Glomerular visceral epithelial cell (primary cell): ENCODE data around the gene COL27A1.

Experiments used
- DNase-seq: peaks from one replicate; pipeline ENCODE4 v3.0.0-alpha.2; 2016; ENCODE audit errors: extremely low spot score

COL27A1 gene

DNA sequence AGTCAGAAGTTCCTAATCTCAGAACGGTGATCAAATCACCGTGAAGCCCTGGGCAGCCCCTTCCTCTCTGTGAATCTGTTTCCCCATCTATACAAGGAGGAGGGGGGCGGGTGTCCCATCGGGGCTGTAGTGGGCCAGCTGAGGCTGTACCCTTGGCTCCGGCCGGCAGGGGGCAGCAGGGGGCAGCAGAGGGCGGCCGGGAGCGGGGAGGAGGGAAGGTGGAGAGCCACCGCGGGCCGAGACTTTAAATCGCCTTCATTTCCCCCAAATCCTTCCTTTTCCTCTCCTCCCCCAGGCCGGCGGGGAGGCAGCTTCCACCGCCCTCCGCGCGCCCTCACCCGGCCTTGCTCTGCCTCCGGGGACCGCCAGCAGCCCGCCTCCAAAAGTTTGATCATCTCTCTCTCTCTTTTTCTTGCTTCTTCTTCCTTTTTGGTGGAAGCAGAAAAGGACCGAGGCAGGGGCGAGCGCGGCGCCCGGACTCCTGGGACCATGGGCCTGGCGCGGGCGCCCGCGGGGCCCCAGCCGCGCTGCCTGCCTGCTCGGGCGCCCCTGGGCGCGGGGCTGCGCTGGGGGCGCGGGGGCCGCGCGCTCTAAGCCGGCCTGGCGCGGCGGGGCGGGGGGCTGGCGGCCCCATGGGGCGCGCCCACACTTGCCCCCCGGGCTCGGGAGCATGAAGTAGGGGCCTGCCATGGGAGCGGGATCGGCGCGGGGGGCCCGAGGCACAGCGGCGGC is at the start of gene COL27A1:
TSS of gene COL27A1 (plus strand) at position 275 of the 732 bp plus-strand sequence. CDS start at position 689, 414 bp downstream.
- peak; percentile 86 for DNase-seq

DNA sequence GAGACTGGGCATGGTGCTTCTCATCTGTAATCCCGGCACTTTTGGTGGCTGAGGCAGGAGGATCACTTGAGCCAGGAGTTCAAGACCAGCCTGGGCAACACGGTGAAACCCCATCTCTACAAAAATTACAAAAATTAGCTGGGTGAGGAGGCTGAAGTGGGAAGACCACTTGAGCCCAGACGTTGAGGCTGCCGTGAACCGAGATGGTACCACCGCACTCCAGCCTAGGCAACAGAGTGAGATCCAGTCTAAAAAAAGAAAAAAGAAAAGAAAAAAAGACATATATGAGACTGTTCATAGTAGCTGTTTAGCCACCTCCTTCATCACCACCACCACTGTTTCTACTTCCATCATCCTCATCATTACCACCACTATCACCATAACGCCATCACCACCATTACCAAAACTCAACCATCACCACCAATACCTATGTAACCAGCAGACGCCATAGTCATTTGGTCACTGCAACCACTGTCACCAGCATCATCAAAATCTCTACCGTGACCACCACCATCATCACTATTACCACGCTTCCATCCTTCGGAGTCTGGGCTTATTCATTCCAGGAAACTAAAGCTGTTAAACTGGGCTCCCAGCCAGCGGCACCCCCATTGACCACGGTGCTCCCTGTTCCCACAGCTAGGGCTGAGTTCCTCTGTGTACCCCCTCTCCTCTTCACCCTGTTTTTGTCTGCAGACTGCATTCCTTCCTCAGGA is 47.9 kb upstream of the COL27A1 start:
- no peak for DNase-seq

DNA sequence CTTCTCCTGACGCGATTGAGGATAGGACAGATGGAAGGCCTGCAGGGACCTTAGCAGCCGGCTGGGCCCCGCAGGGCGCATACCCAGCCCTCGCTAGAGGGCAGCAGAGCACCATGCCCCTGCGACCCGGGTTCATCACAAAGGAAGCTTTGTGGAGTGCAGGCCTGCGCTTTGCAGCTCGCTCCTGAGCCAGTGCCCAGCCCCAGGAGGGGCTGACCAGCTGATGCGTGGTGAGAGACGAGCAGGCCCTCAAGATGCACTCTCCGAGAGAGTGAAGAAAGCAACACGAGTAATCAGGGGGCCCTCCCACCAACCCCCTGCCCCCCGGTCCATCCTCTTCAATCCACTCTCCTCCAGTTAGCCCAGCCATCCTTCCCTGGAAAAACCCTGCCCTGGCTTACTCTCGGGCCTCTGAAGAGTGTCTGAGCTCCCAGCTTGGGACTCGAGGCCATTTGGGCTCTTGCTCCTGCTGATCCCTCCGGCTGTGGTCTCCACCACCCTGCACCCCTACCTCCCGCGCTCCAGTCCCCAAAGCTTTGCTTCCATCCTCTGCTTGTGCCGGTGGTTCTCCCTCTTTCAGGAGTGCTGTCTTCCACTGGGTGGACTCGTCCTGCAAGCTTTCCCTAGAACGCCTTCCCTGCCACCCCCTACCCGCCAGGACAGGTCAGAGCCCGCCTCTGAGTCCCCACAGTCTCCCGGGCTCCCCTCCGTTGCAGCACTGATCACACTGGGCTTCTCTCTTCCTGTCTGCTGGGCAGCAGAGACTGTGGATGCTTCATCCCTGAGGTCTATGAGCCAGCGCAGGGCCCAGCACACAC is 47.1 kb upstream of the COL27A1 start:
- peak; percentile 82 for DNase-seq

DNA sequence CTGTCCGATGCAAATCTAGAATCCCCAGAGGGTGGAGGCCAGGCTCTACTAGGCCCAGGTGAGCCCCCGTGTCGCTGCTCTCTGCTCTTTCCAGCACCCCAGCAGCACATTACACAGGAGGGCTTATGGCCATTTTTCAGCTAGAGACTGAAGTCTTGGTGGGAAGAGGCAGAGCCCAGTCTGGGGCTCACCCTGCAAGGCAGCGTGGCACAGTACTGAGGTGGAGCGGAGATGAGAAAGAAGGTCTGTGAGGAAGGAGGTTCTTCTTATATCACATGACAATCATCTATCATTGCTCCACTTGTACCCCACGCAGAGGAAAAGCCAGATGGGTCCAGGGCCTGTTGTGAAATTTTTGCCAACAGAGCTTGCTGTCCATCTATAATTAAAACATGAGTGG is 46.2 kb upstream of the COL27A1 start:
- no peak for DNase-seq

DNA sequence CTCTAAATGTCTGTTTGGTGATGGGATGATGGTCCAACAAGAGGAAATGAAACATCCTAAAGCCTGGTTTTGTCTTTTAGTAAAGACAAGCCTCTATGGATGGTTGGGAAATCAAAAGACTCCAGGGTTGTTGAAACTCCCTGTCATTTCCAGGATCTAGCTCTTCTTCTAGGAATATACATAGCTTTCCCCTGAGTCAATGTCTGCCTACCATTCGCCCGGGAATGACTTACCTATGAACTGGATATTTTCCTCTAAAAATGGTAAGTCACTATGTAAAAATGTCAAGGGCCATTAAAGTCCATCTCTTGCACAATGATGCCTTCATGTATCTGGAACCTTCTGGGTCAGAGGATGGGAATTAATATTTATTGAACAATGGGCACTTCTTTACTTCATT is 45.2 kb upstream of the COL27A1 start:
- peak; percentile 79 for DNase-seq

DNA sequence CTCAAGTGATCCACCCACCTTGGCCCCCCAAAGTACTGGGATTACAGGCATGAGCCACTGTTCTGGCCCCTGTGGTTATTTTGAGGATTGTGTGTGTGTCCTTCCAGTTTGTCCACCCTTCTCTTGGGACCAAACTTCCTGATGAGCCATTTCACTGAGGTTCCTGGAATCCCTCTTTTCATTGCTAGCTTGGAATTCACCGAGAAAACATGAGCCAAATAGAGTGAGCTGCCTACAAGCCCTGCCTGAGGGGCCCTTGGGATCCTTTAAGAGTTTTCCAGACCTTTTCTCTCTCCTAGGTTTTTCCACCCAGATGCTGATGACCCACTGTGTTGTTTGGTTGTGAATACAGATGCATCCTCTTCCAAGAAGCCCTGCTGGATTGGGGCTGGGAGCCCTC is 43.0 kb upstream of the COL27A1 start:
- DNase-seq = no peak

DNA sequence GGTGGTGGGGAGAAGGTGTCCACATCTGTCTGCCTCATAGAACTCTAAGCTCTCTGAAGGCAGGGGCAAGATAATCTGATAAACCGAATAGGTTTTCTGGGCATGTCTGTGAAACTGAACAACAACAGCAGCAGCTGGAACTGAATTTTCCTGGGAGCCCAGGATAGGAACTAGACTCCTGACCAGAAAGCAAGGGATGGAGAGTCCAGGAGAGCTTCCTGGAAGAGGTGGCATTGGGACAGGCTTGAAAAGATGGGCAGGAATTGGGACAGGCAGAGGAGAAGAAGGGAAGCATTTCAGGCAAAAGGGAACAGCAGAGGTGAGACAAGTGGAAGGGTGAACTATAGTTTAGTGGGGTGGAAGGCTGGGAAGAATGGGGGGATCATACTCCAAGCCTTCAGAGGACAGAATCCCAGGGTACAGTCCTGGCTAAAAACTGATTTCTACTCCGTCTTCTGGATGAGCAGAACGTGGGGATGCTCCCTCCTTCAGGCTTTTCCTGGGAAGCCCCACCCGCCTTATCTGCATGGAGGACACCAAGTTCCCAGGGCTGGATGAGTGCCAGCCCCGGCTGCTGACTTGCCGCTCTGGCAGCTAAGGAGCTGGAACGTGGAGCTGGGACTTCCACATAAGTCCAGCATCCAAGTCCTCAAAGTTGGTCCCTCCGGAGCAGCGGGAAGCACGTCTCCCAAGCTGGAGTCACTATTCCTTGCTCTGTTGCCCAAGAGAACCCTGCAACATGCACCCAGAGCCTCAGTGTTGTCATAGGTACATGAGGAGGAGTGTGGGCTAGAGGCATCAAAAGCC is 42.4 kb upstream of the COL27A1 start:
- peak; percentile 50 for DNase-seq

DNA sequence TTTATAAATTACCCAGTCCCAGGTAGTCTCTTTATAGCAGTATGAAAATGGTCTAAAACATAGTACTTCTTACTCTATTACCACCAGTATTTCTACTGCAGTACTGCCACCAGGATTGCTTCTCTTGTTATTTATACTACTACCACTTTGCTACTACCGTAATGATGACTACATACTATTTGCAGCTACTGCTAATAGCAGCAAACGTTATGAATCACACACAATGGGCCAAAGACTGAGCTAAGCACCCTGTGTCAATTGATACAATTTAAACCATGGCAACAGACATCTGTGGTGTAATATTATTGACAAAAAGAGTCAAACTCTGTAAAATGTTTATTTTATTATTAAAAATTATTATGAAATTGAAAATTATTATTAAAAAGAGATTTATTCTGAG is 41.0 kb upstream of the COL27A1 start:
- DNase-seq = no peak

DNA sequence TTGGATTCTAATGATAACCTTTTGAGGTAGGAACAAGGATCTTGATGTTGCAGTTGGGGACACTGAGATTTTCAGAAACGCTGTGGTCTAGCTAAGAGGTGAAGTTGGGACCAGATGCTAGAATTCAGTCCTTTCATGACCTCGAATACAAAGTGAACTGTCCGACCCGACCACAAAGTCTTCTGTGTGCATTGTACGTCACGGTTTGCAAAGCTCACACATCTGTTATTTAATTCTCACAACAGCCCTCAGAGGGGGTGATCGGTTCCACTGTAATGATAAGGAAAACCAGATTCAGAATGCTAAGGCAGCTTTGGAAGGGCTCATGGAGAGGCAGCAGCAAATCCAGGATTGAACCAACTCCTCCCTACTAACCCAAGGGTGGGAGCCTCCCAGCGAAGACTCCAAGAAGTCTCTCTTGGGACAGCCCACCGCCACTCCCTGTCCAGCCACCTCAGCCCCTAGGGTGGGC is 39.6 kb upstream of the COL27A1 start:
- no peak for DNase-seq

DNA sequence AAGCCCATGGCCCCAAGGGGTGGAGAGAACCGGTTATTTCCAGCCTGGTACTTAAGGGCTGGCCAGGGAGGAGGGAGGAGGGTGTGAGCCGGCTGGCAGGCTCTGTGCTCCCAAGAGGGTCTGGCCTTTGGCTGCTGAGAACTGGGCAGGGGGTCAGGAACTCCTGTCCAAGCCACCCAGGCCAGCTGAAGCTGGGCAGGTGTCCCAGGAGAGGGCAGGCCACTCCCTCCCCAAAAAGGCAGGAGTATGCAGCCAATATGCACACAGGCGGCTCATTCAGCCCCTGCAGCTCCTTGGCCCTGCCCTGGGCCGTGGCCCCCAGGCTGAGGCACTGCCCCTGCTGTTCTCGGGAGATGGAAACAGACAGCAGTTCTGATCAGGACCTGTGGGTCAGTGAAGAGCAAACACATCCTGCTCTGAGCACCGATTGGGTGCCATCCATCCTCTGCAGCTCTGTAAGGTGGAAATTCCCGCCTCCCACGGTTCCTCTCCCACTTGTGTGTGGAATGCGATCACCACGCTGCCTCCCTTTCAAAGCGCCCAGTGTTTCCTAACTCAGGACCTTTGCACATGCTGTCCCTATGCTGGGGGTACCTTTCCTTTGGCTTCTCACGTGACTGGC is 39.1 kb upstream of the COL27A1 start:
- no peak for DNase-seq

DNA sequence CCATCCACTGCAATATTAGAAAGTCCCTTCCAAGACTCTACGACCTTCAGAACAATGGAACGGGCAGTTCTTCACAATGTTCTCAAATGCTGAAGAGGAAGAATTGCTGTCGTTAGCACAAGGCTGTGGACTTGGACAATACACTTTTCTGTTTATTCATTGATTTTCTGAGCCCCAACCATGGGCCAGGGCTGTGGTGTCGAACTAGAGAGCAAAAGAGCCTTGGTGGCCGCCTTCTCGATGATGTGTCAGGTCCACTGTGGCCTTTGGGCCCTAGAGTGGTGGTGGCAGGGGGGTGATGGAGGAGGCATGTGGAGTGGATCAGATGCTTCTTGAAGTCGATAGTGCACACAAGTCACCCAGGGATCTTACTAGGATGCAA is 37.7 kb upstream of the COL27A1 start:
- DNase-seq = no peak

DNA sequence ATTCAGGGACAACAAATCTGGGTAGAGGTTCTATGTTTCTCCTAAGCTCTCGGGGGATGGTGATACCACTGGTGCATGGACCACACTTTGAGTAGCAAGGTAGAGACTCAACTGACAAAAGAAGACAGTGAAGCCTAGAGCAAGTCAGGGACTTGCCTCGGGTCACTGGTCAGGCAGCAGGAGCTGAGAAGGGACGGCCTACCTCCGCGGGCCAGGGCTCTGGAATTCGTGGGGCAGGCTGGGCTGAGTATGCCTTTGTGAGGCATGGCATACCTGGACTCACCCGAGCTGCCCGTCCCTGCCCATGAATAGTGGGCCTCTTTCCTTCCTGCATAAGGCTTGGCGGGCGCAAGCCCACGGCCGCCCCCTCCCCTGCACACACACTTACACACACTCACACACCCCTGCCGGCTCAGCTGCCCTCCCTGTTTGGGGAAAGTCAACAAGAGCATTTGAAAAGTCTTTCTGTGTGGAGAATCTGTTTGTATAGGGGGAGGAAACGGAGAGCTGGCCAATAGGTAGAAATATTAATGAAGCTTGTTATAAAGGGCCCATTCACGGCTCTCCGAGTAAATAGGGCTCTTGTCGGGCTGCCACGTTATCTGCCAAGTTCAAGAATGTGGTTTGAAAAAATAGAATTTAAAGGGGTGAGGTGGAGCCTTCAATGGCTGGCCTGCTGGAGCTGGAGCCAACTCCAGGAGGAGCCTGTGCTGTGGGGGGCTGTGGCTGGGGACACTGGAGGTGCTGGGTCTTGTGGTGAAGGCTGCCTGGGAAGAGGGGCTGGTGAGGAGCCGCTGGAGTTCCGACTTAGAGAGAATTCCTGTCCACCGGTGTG is 37.1 kb upstream of the COL27A1 start:
- no peak for DNase-seq

DNA sequence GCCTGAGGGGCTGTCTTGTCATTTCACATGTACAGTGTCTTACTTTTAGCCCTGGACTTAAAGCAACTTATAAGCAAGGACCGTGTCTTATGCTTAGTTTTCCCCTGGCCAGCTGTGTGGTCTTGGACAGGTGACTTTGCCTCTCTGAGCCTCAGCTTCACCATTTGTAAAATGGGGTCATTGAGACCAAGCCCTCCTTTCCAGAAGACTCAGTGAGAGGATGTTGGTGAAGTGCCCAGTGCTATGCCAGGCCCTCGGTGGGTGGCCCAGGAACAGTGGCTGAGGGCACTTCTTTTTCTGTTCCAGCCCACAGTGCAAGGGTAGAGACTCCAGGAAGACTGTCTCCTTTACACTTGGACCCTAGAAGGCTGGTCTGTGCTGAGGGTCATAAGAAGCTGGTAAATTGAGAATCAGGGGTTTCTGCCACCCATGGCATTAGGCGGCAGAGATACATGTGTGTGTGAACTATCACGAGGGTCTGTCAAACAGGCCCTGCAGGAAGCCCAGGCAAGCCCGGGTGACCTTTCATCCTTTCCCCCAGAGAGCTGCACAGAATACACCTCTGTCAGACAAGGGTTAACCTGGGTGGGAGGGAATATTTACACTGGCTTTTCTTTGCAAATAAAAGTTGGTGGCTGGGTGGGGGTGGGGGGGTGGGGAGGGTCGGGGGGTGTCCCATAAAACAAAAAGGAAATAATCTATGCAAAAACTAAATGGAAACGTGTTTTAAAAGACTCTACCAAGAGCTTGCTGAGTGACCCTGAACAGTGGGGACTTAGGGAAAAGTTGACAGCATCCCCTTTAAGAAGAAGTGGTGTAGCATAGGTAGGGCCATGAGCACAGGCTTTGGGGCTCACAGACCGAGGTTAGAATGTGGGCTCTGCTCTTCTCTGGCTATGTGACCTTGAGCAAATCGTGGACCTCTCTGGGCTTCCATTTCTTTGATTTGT is 35.8 kb upstream of the COL27A1 start:
- no peak for DNase-seq

DNA sequence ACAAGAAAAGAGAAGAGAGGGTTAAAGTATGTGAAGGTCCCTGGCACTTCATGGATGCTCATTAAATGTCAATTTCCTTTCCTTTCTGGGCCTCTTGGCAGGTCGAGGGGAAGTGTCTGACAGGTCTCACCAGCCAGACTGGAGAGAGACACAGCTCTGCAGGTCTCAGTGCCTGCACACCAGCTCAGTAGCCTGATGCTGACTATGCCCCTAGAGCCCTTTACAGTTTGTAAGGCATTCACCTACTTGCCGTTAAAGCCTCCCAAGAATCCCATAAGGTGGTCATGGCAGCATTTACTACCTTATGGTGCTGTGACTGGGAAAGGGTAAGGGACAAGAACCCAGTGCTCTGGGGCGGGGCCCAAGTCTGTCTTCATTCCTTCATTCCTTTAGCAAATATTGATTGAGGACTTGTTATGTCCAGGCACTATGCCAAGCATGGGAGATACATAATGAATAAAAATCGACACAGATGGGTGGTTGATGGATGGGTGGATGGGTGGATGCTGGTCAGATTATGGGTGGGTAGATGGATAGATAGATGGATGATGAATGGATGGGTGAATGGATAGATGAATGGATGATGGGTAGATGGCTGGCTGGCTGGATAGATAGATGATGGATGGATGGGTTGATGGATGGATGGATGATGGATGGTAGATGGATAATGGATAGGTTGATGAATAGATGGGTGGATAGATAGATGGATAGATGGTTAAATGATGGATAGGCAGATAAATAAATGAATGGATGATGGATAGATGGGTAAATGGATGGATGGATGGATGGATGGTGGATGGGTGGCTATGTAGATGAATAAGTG is 34.9 kb upstream of the COL27A1 start:
- DNase-seq = no peak

DNA sequence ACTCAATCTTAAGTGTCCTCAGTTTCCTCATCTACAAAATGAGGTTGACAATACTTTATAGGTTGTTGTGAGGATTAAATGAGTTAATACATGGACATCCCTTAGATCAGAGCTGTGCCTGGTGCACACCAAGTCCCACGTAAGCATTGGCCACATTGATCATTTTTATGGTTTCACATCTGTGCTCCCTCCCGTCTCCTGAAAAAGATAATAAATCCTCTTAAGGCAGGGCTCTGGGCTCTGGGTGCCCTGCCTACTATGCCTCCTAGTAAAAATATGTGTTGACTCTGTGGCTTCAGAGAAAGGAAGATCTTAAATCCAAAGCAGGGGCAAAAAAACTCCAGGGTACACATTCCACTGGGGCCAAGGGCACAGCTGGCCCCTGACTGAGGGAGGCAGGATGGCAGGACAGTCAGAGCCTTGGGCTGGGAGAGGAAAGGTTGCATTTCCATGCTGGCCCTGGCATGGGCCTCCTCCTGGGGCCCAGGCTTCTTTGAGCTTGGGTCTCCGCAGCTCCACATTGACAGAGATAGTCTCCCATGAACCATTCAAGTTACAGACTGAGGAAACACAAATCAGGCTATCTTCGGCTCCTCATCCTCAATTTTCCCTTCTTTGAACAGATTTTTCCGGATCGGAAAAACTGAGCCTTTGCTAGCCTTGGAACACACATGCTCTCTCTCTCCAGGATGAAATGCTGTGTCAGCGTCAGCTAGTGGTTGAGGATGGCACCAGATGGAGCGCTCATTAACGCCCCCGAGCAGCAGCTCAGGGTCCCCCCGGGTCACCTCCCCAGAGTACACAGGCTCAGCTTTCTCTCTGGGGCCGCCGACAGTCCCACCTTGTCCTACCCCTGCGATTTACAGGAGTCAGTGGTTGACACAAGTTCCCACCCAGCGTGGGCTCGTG is 33.9 kb upstream of the COL27A1 start:
- no peak for DNase-seq

DNA sequence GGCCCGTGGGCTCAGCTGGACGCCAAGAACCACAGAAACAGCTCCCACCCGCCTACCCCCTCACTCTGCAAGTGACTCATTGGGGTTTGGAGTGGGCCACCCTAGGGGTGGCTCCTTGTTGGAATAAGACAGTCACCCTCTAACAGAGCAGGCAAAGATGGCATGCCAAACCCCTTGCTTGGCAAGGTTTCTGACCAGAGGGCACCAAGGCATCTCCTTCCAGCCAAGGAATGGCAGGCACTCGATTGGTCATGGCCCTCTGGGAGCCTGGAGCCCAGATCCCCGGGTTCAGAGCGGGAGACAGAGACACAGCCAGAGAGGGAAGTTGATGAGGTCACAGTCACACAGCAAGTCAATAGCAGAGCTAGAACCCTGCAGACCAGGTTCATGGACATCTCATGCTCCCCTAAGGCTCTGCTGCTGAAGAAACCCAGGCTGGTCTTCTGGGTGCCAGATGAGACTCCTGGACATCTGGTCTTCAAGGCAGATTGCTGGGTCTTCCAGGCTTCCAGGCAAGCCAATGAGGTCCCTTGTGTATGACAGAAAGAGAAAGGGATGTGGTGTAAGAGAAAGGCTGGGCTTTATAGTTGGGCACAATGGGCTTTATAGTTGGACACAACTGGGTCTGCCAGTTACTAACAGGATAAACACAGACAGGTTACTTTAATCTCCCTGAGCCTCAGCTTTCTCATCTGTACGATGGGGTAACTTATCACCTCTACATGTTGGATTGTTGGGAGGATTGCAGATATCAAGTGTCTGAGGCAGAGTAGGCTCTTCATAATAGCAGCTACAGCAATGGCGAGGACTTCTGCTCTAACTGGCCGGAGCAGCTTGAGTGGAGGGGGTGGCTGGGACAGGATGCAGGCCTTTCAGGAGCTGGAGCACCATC is 33.0 kb upstream of the COL27A1 start:
- DNase-seq = no peak
